Endothelial cell of umbilical vein (primary cell): ENCODE measurements around the gene MEAK7. TPM values are rescaled to one million over a fixed set of nuclear protein-coding genes. Genes with fewer than 3 reads are reported as not detected.

ENCODE experiments used
- BruUV-seq: library from RNA; stranded (reverse); fragments of 400-500 nt; replicated peaks from 2 replicates; lab custom pipeline; 2021; lab: Mats Ljungman, UMichigan
- CTCF ChIA-PET: fragments of 300-600, 350-600 bp; sonication (Branson Sonifier 250); formaldehyde crosslinking; loops from one replicate; lab custom pipeline; 2021; ENCODE audit warnings: antibody characterized with exemption, inconsistent platforms; lab: Charles Lee
- POLR2A ChIA-PET: fragments of 300-600, 350-600 bp; sonication (Branson Sonifier 250); formaldehyde crosslinking; loops from one replicate; lab custom pipeline; 2021; ENCODE audit warnings: antibody characterized with exemption, inconsistent platforms; lab: Charles Lee
- DNase-seq: peaks from one replicate; pipeline ENCODE4 v3.0.0-alpha.2; 2011; ENCODE audit warnings: low read depth, low spot score
- FAIRE-seq: peaks from 2 replicates; lab custom pipeline; 2011; peaks lifted over from hg19 to GRCh38; lab: Jason Lieb, UNC
- H2AFZ ChIP-seq: 2 replicates; pipeline ENCODE4 v1.6.0; 2012; ENCODE audit warnings: low read depth, low read length, control low read depth, inconsistent platforms
- H3K27ac ChIP-seq: 2 replicates; pipeline ENCODE4 v1.5.1; 2011; ENCODE audit warnings: low read depth, mild to moderate bottlenecking, control low read depth, low read length, moderate library complexity; ENCODE audit not compliant: insufficient read depth
- H3K27me3 ChIP-seq, 2 experiments: 2 replicates each; pipeline versions ENCODE4 v1.6.0 to v1.6.1; 2011; ENCODE audit warnings: low read length in 2 of 2, mixed read lengths in 1 of 2; ENCODE audit not compliant: control insufficient read depth in 2 of 2, insufficient read depth in 2 of 2
- H3K36me3 ChIP-seq, 2 experiments: 2 replicates in 1 of 2; 3 replicates in 1 of 2; pipeline ENCODE4 v1.5.1; 2011; ENCODE audit warnings: low read length in 2 of 2, mild to moderate bottlenecking in 1 of 2, moderate library complexity in 1 of 2; ENCODE audit not compliant: control insufficient read depth in 2 of 2, insufficient read depth in 2 of 2; ENCODE audit errors: extremely low read depth in 1 of 2
- H3K4me1 ChIP-seq: 3 replicates; pipeline ENCODE4 v1.5.1; 2011; ENCODE audit warnings: mild to moderate bottlenecking, low read length; ENCODE audit not compliant: control insufficient read depth, insufficient read depth; ENCODE audit errors: extremely low read depth
- H3K4me2 ChIP-seq: 2 replicates; pipeline ENCODE4 v1.6.1; 2011; ENCODE audit warnings: low read length, control low read depth, mixed read lengths; ENCODE audit not compliant: insufficient read depth
- H3K4me3 ChIP-seq, 3 experiments: fragments of 200-600 bp in 1 of 3; sonication (generic), shearing (Covaris generic) in 1 of 3; replicated peaks in 1 of 3; 2 replicates each; pipeline ENCODE4 v1.5.1; 2011 to 2016; ENCODE audit warnings: control low read depth in 3 of 3, low read length in 3 of 3, mild to moderate bottlenecking in 2 of 3, inconsistent platforms in 1 of 3, low read depth in 1 of 3, moderate library complexity in 1 of 3; ENCODE audit not compliant: insufficient read depth in 1 of 3
- H3K79me2 ChIP-seq: 2 replicates; pipeline ENCODE4 v1.6.0; 2012; ENCODE audit warnings: low read length, inconsistent platforms; ENCODE audit not compliant: control insufficient read depth, insufficient read depth
- H3K9ac ChIP-seq: replicated peaks from 2 replicates; pipeline ENCODE3; 2011; ENCODE audit warnings: low read length, control low read depth; ENCODE audit not compliant: insufficient read depth; ENCODE audit errors: extremely low read depth
- H3K9me1 ChIP-seq: replicated peaks from 3 replicates; pipeline ENCODE4 v1.6.0; 2011; ENCODE audit warnings: mild to moderate bottlenecking, low read length; ENCODE audit not compliant: control insufficient read depth, insufficient read depth; ENCODE audit errors: extremely low read depth
- H3K9me3 ChIP-seq: replicated peaks from 2 replicates; pipeline ENCODE4 v1.5.1; 2012; ENCODE audit warnings: low read length, inconsistent platforms; ENCODE audit not compliant: control insufficient read depth, insufficient read depth
- H4K20me1 ChIP-seq: replicated peaks from 2 replicates; pipeline ENCODE3; 2011; ENCODE audit warnings: mild to moderate bottlenecking, low read length; ENCODE audit not compliant: control insufficient read depth, insufficient read depth; ENCODE audit errors: extremely low read depth
- EZH2 ChIP-seq: IDR thresholded peaks from 2 replicates; pipeline ENCODE4 v1.6.1; 2012; ENCODE audit warnings: borderline replicate concordance, low read depth, mild to moderate bottlenecking, moderate library complexity, low read length, inconsistent platforms; ENCODE audit not compliant: severe bottlenecking
- FOS ChIP-seq: IDR thresholded peaks from 2 replicates; pipeline ENCODE4 v1.6.1; 2011; ENCODE audit warnings: mild to moderate bottlenecking, low read length, moderate library complexity, borderline replicate concordance; ENCODE audit not compliant: insufficient read depth
- GATA2 ChIP-seq: IDR thresholded peaks from 2 replicates; pipeline ENCODE4 v1.7.0; 2011; ENCODE audit warnings: low read depth, mild to moderate bottlenecking, moderate library complexity, mixed read lengths, low read length; ENCODE audit not compliant: insufficient read length, insufficient read depth
- JUN ChIP-seq: IDR thresholded peaks from 2 replicates; pipeline ENCODE4 v1.6.1; 2011; ENCODE audit warnings: borderline replicate concordance, low read depth; ENCODE audit not compliant: insufficient read length, insufficient read depth
- MYC ChIP-seq: IDR thresholded peaks from one replicate; pipeline ENCODE4 v1.6.1; 2011; ENCODE audit warnings: mild to moderate bottlenecking, low read depth, low read length
- POLR2A ChIP-seq: IDR thresholded peaks from 2 replicates; pipeline ENCODE4 v1.6.1; 2012; ENCODE audit warnings: low read depth, mild to moderate bottlenecking, control low read depth, low read length
- POLR2AphosphoS5 ChIP-seq: IDR thresholded peaks from 2 replicates; pipeline ENCODE4 v1.6.1; 2012; ENCODE audit warnings: low read depth, mild to moderate bottlenecking, control low read depth, low read length, moderate library complexity; ENCODE audit not compliant: insufficient read depth
- dilution Hi-C: fragments of 300-500 bp; cut with MboI; formaldehyde crosslinking; loops from one replicate; pipeline ENCODE4 v1.15.0; 2019; ENCODE audit warnings: low sequenced_read_pairs; ENCODE audit not compliant: extremely low pct_ligation_motif_present
- intact Hi-C: fragments of 100-400 bp; cut with micrococcal nuclease; formaldehyde crosslinking; loops from one replicate; pipeline ENCODE4 v1.10.0; 2022
- polyA plus RNA-seq, 4 experiments: library from polyadenylated mRNA; depleted of rRNA in 3 of 4; stranded (reverse) in 3 of 4; unstranded in 1 of 4; fragments of >200 nt; gene quantifications; 2 replicates each; pipeline versions ENCODE4 v1.2.1 to v1.2.3, GENCODE V29; 2011 to 2012; ENCODE audit warnings: missing spikeins in 1 of 4
- total RNA-seq: library from RNA; stranded (reverse); gene quantifications from 2 replicates; pipeline ENCODE4 v1.2.3, GENCODE V29; 2021
- TF ChIP-seq, protein P1 (sequence below): IDR thresholded peaks from 2 replicates; pipeline ENCODE4 v1.6.1; 2011; ENCODE audit not compliant: insufficient read depth, insufficient read length
- TF ChIP-seq, protein P2 (sequence below), 2 donors: IDR thresholded peaks; 1 replicate in 1 of 2; 2 replicates in 1 of 2; pipeline ENCODE4 v1.5.1; 2011; ENCODE audit warnings: low read length in 2 of 2, mild to moderate bottlenecking in 2 of 2, moderate library complexity in 2 of 2, control low read depth in 1 of 2, inconsistent platforms in 1 of 2, low read depth in 1 of 2; ENCODE audit not compliant: insufficient read depth in 1 of 2; ENCODE audit errors: extremely low read depth in 1 of 2

The MEAK7 gene
- total and polyA plus RNA-seq, 2 donors (not counting 3 experiments of a cell fraction or from before 2014, with no cell fraction given): 16.2 to 22.7 TPM

DNA sequence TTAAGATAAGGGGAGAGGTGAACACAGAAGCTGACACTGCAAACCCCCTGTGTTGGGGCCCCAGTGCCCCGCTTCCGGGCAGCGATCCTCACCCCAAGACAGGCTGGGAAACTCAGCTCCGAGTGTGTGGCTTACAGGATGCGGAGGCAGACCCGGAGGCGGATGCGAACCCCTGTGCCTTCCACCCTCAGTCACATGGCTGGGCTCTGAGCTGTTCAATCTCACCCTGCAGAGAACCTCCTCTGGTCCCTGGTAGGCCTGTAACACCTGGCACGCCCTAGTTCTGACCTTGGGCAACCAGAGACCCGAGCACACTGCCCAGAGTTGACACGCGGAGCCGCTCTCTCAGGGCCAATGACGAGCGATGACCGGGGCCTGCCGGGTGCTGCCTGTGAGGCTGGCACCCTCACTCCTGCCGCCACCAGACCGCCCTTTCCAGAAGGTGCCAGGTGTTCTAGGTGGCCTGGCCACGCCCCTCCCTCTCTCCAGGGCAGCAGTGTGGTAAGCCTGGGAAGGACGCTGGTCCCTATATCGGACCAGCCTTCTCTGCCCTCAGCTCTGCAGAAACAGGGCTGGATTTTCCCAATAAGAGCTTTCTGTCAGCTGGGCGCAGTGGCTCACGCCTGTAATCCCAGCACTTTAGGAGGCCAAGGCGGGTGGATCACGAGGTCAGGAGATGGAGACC, 23.3 kb downstream of the MEAK7 start:
- Histone ChIP-seq H4K20me1 (no peaks in the 10 kb centered on the region), H3K36me3 (peaks cover 0 to 16% of the 10 kb centered on the region in 2 experiments), H3K4me2 (no peak overlapping the region), H3K27ac (no peak overlapping the region), H3K79me2 (no peaks in the 10 kb centered on the region), H2AFZ (no peak overlapping the region), H3K27me3 (no peaks in the 10 kb centered on the region), H3K4me1 (no peaks in the 10 kb centered on the region), H3K4me3 (no peak overlapping the region), H3K9me3 (no peaks in the 10 kb centered on the region), H3K9me1 (no peaks in the 10 kb centered on the region), H3K9ac (no peak overlapping the region)
- FAIRE-seq (no peak), DNase-seq (no peak)
- dilution Hi-C loops: no loop called here
- BruUV-seq: no TSS peak
- ChIA-PET CTCF (interaction anchor here (3.7 kb wide), 1 partner anchor 204 kb away, joined by 48 read pairs; no protein-coding TSS in a partner anchor), POLR2A (no interaction called here)
- intact Hi-C loops: loop anchor here (10.0 kb wide), 1 partner anchor 416 kb away; no protein-coding TSS in a partner anchor
- no peak for TF ChIP-seq GATA2
- no peak for TF ChIP-seq FOS
- no peak for TF ChIP-seq EZH2
- TF ChIP-seq MYC: no peak
- TF ChIP-seq POLR2A: no peak
- TF ChIP-seq, protein P1, sequence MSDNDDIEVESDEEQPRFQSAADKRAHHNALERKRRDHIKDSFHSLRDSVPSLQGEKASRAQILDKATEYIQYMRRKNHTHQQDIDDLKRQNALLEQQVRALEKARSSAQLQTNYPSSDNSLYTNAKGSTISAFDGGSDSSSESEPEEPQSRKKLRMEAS: no peak
- TF ChIP-seq JUN: no peak
- TF ChIP-seq, protein P2, sequence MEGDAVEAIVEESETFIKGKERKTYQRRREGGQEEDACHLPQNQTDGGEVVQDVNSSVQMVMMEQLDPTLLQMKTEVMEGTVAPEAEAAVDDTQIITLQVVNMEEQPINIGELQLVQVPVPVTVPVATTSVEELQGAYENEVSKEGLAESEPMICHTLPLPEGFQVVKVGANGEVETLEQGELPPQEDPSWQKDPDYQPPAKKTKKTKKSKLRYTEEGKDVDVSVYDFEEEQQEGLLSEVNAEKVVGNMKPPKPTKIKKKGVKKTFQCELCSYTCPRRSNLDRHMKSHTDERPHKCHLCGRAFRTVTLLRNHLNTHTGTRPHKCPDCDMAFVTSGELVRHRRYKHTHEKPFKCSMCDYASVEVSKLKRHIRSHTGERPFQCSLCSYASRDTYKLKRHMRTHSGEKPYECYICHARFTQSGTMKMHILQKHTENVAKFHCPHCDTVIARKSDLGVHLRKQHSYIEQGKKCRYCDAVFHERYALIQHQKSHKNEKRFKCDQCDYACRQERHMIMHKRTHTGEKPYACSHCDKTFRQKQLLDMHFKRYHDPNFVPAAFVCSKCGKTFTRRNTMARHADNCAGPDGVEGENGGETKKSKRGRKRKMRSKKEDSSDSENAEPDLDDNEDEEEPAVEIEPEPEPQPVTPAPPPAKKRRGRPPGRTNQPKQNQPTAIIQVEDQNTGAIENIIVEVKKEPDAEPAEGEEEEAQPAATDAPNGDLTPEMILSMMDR (IDR thresholded peaks at IDR 0.05; ENCODE audit: extremely low read depth in 1 of 2, insufficient read depth in 1 of 2, low read depth in 1 of 2, low read length in 2 of 2): no peak
- no peak for TF ChIP-seq POLR2AphosphoS5
